ENCODE data around the gene ZNF414.

The ZNF414 gene

GRCh38 chr19:8501516-8501915 is 12.5 kb downstream of the ZNF414 start:
- H3K9me2 ChIP-seq (replicated peaks; ENCODE audit: low read depth, low read length) = no peaks in the 10 kb centered on the region
- peak overlapping the region; percentile 41 for H3K9ac ChIP-seq (ENCODE audit: low read depth, low read length, poor library complexity, severe bottlenecking)
- no peak overlapping the region for H2AFZ ChIP-seq (ENCODE audit: low read length)
- H3K4me1 ChIP-seq (ENCODE audit: insufficient read depth, low read length, poor library complexity, severe bottlenecking) = peaks cover 18% of the 10 kb centered on the region
- no peak for TF ChIP-seq EZH2phosphoT487 (IDR thresholded peaks at IDR 0.05; ENCODE audit: borderline replicate concordance)
- TF ChIP-seq, protein P1, sequence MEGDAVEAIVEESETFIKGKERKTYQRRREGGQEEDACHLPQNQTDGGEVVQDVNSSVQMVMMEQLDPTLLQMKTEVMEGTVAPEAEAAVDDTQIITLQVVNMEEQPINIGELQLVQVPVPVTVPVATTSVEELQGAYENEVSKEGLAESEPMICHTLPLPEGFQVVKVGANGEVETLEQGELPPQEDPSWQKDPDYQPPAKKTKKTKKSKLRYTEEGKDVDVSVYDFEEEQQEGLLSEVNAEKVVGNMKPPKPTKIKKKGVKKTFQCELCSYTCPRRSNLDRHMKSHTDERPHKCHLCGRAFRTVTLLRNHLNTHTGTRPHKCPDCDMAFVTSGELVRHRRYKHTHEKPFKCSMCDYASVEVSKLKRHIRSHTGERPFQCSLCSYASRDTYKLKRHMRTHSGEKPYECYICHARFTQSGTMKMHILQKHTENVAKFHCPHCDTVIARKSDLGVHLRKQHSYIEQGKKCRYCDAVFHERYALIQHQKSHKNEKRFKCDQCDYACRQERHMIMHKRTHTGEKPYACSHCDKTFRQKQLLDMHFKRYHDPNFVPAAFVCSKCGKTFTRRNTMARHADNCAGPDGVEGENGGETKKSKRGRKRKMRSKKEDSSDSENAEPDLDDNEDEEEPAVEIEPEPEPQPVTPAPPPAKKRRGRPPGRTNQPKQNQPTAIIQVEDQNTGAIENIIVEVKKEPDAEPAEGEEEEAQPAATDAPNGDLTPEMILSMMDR (conservative IDR thresholded peaks at IDR 0.05; ENCODE audit: low read length) = no peak
- H3K4me3 ChIP-seq (ENCODE audit: low read length, poor library complexity, severe bottlenecking) = no peak overlapping the region
- no peaks in the 10 kb centered on the region for H3K79me2 ChIP-seq (ENCODE audit: insufficient read depth, low read length)
- H3K9me3 ChIP-seq (ENCODE audit: insufficient read depth, low read depth, low read length) = no peaks in the 10 kb centered on the region
- peak overlapping the region; percentile 54 for H3K4me2 ChIP-seq (ENCODE audit: low read depth, low read length, poor library complexity, severe bottlenecking)
- H3K27me3 ChIP-seq (ENCODE audit: insufficient read depth, low read length, poor library complexity, severe bottlenecking) = no peaks in the 10 kb centered on the region
- no peaks in the 10 kb centered on the region for H3K36me3 ChIP-seq (ENCODE audit: insufficient read depth, low read length)
- H4K20me1 ChIP-seq (ENCODE audit: insufficient read depth, low read length, poor library complexity, severe bottlenecking) = no peaks in the 10 kb centered on the region
- H3F3A ChIP-seq (ENCODE audit: low read depth) = no peaks in the 10 kb centered on the region

GRCh38 chr19:8500158-8500557 is 13.8 kb downstream of the ZNF414 start:
- no peak overlapping the region for H2AFZ ChIP-seq (ENCODE audit: low read length)
- no peaks in the 10 kb centered on the region for H4K20me1 ChIP-seq (ENCODE audit: insufficient read depth, low read length, poor library complexity, severe bottlenecking)
- no peak overlapping the region for H3K4me3 ChIP-seq (ENCODE audit: low read length, poor library complexity, severe bottlenecking)
- no peaks in the 10 kb centered on the region for H3K36me3 ChIP-seq (ENCODE audit: insufficient read depth, low read length)
- TF ChIP-seq, protein P1 (conservative IDR thresholded peaks at IDR 0.05; ENCODE audit: low read length) = no peak
- no peak for TF ChIP-seq EZH2phosphoT487 (IDR thresholded peaks at IDR 0.05; ENCODE audit: borderline replicate concordance)
- peaks cover 18% of the 10 kb centered on the region for H3K4me1 ChIP-seq (ENCODE audit: insufficient read depth, low read length, poor library complexity, severe bottlenecking)
- no peaks in the 10 kb centered on the region for H3K27me3 ChIP-seq (ENCODE audit: insufficient read depth, low read length, poor library complexity, severe bottlenecking)
- H3K4me2 ChIP-seq (ENCODE audit: low read depth, low read length, poor library complexity, severe bottlenecking) = no peak overlapping the region
- no peaks in the 10 kb centered on the region for H3K9me2 ChIP-seq (replicated peaks; ENCODE audit: low read depth, low read length)
- H3K9me3 ChIP-seq (ENCODE audit: insufficient read depth, low read depth, low read length) = no peaks in the 10 kb centered on the region
- H3K79me2 ChIP-seq (ENCODE audit: insufficient read depth, low read length) = no peaks in the 10 kb centered on the region
- no peak overlapping the region for H3K9ac ChIP-seq (ENCODE audit: low read depth, low read length, poor library complexity, severe bottlenecking)
- H3F3A ChIP-seq (ENCODE audit: low read depth) = no peaks in the 10 kb centered on the region

DNA sequence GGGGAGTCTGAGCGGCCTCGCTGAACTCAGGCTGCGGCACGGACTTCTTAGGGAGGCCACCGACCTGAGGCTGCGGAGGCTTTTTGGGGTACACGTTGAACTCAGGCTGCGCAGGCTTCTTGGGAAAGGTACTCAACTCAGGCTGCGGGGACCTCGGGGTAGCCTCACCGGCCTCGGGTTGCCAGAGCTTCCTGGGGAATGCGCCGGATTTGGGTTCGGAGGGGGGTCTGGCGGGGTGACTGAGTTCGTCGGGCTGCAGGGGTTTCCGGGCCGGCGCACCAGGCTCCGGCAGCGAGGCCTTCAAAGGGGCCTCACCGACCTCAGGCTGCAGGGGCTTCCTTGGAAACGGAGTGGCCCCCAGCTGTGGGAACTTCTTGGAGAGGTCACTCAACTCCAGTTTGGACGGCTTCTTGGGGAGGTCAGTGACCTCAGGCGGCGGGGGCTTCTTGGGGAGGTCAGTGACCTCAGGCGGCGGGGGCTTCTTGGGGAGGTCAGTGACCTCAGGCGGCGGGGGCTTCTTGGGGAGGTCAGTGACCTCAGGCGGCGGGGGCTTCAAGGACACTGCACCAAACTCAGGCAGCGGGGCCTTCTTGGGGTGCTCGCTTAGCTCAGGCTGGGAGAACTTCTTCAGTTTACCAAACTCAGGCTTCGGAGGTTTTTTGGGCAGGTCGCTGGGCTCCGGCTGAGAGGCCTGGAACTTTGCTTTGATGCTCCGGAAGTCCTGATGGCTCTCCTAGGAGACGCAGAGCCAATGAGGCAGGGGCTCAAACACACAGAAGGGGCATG is 14.7 kb downstream of the ZNF414 start:
- Histone ChIP-seq H3K9me2 (replicated peaks; ENCODE audit: low read depth, low read length) (no peaks in the 10 kb centered on the region), H3K9ac (ENCODE audit: low read depth, low read length, poor library complexity, severe bottlenecking) (no peak overlapping the region), H3K36me3 (ENCODE audit: insufficient read depth, low read length) (no peaks in the 10 kb centered on the region), H3K27me3 (ENCODE audit: insufficient read depth, low read length, poor library complexity, severe bottlenecking) (no peaks in the 10 kb centered on the region), H2AFZ (ENCODE audit: low read length) (no peak overlapping the region), H3K4me3 (ENCODE audit: low read length, poor library complexity, severe bottlenecking) (no peak overlapping the region), H3K4me2 (ENCODE audit: low read depth, low read length, poor library complexity, severe bottlenecking) (no peak overlapping the region), H3K79me2 (ENCODE audit: insufficient read depth, low read length) (no peaks in the 10 kb centered on the region), H4K20me1 (ENCODE audit: insufficient read depth, low read length, poor library complexity, severe bottlenecking) (no peaks in the 10 kb centered on the region), H3K9me3 (ENCODE audit: insufficient read depth, low read depth, low read length) (no peaks in the 10 kb centered on the region), H3F3A (ENCODE audit: low read depth) (no peaks in the 10 kb centered on the region), H3K4me1 (ENCODE audit: insufficient read depth, low read length, poor library complexity, severe bottlenecking) (peaks cover 21% of the 10 kb centered on the region)
- TF ChIP-seq, protein P1 (conservative IDR thresholded peaks at IDR 0.05; ENCODE audit: low read length) = no peak
- no peak for TF ChIP-seq EZH2phosphoT487 (IDR thresholded peaks at IDR 0.05; ENCODE audit: borderline replicate concordance)
